ENCODE results near the gene NCAM2. TPM values are rescaled to one million over a fixed set of nuclear protein-coding genes. Genes with fewer than 3 reads are reported as not detected.

NCAM2 gene
- total RNA-seq, 1 donor from 2014 or later: under 0.01 TPM

- DNase-seq (ENCODE audit: low read depth): no peak
- Histone ChIP-seq H3K36me3 (ENCODE audit: control insufficient read depth, insufficient read depth, low read length) (no peaks in the 10 kb centered on the region), H3K4me3 (ENCODE audit: low read depth, low read length) (no peak overlapping the region), H3K27me3 (ENCODE audit: control insufficient read depth, insufficient read depth, low read length) (no peaks in the 10 kb centered on the region)
- TF ChIP-seq, protein P1, sequence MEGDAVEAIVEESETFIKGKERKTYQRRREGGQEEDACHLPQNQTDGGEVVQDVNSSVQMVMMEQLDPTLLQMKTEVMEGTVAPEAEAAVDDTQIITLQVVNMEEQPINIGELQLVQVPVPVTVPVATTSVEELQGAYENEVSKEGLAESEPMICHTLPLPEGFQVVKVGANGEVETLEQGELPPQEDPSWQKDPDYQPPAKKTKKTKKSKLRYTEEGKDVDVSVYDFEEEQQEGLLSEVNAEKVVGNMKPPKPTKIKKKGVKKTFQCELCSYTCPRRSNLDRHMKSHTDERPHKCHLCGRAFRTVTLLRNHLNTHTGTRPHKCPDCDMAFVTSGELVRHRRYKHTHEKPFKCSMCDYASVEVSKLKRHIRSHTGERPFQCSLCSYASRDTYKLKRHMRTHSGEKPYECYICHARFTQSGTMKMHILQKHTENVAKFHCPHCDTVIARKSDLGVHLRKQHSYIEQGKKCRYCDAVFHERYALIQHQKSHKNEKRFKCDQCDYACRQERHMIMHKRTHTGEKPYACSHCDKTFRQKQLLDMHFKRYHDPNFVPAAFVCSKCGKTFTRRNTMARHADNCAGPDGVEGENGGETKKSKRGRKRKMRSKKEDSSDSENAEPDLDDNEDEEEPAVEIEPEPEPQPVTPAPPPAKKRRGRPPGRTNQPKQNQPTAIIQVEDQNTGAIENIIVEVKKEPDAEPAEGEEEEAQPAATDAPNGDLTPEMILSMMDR (IDR thresholded peaks at IDR 0.05; ENCODE audit: insufficient read depth, low read length, poor library complexity, severe bottlenecking): no peak
Measured at GRCh38 chr21:21188513-21189195, 190.4 kb downstream of the NCAM2 start.

GRCh38 chr21:21195417-21195943 lies 197.3 kb downstream of the NCAM2 start:
- Histone ChIP-seq H3K27me3 (ENCODE audit: control insufficient read depth, insufficient read depth, low read length) (no peaks in the 10 kb centered on the region), H3K4me3 (ENCODE audit: low read depth, low read length) (no peak overlapping the region), H3K36me3 (ENCODE audit: control insufficient read depth, insufficient read depth, low read length) (no peaks in the 10 kb centered on the region)
- TF ChIP-seq, protein P1 (IDR thresholded peaks at IDR 0.05; ENCODE audit: insufficient read depth, low read length, poor library complexity, severe bottlenecking): no peak
- no peak for DNase-seq (ENCODE audit: low read depth)

DNA sequence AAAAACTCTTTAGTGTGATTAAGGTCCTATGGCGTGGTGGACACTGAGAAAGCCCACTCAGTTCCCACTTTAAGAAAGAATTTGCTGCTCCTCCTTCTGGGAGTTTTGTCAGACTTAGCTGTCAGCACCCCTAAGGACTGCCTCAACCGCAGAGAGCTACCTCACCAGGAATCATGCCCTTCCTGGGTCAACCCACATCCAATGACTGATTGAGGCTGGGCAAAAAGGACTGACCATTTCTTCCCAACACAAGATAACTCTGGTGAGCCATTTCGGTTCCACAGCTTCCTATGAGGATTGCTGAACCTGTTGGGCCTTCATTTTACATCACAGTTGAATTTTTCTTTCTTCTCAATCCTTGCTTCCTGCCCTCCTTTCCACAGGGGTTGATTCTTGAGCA lies 197.9 kb downstream of the NCAM2 start:
- Histone ChIP-seq H3K4me3 (ENCODE audit: low read depth, low read length) (no peak overlapping the region), H3K27me3 (ENCODE audit: control insufficient read depth, insufficient read depth, low read length) (no peaks in the 10 kb centered on the region), H3K36me3 (ENCODE audit: control insufficient read depth, insufficient read depth, low read length) (no peaks in the 10 kb centered on the region)
- TF ChIP-seq, protein P1 (IDR thresholded peaks at IDR 0.05; ENCODE audit: insufficient read depth, low read length, poor library complexity, severe bottlenecking): no peak
- DNase-seq (ENCODE audit: low read depth): no peak

GRCh38 chr21:21196848-21197247 lies 198.6 kb downstream of the NCAM2 start:
- TF ChIP-seq, protein P1 (IDR thresholded peaks at IDR 0.05; ENCODE audit: insufficient read depth, low read length, poor library complexity, severe bottlenecking): no peak
- H3K27me3 ChIP-seq (ENCODE audit: control insufficient read depth, insufficient read depth, low read length): no peaks in the 10 kb centered on the region
- H3K36me3 ChIP-seq (ENCODE audit: control insufficient read depth, insufficient read depth, low read length): no peaks in the 10 kb centered on the region
- DNase-seq (ENCODE audit: low read depth): no peak
- no peak overlapping the region for H3K4me3 ChIP-seq (ENCODE audit: low read depth, low read length)

GRCh38 chr21:21199342-21200102 lies 201.3 kb downstream of the NCAM2 start:
- Histone ChIP-seq H3K27me3 (ENCODE audit: control insufficient read depth, insufficient read depth, low read length) (no peaks in the 10 kb centered on the region), H3K36me3 (ENCODE audit: control insufficient read depth, insufficient read depth, low read length) (no peaks in the 10 kb centered on the region), H3K4me3 (ENCODE audit: low read depth, low read length) (no peak overlapping the region)
- TF ChIP-seq, protein P1 (IDR thresholded peaks at IDR 0.05; ENCODE audit: insufficient read depth, low read length, poor library complexity, severe bottlenecking): no peak
- no peak for DNase-seq (ENCODE audit: low read depth)

All from kidney epithelial cell (primary cell).